HEK293T (cell line): ENCODE measurements around the gene SYNE2.

ENCODE experiments used
- ARNT ChIP-seq: fragments of 450-650 bp; IDR thresholded peaks from 2 replicates; pipeline ENCODE4 v1.6.1; 2017; ENCODE audit warnings: mild to moderate bottlenecking
- BHLHE40 ChIP-seq: fragments of 450-650 bp; IDR thresholded peaks from 2 replicates; pipeline ENCODE4 v1.6.1; 2016; ENCODE audit warnings: mild to moderate bottlenecking, moderate library complexity, borderline replicate concordance
- FOXA1 ChIP-seq: fragments of 450-650 bp; IDR thresholded peaks from 2 replicates; pipeline ENCODE4 v1.6.1; 2016; ENCODE audit warnings: mild to moderate bottlenecking
- FOXK2 ChIP-seq: fragments of 450-650 bp; IDR thresholded peaks from 2 replicates; pipeline ENCODE4 v1.6.1; 2016; ENCODE audit warnings: mild to moderate bottlenecking
- FOXM1 ChIP-seq: fragments of 450-650 bp; IDR thresholded peaks from 2 replicates; pipeline ENCODE4 v1.6.1; 2017; ENCODE audit warnings: mild to moderate bottlenecking, borderline replicate concordance
- PKNOX1 ChIP-seq: fragments of 450-650 bp; IDR thresholded peaks from 2 replicates; pipeline ENCODE4 v1.6.1; 2016
- SUZ12 ChIP-seq: fragments of 450-650 bp; IDR thresholded peaks from 2 replicates; pipeline ENCODE4 v1.6.1; 2016; ENCODE audit warnings: mild to moderate bottlenecking
- TARDBP ChIP-seq: fragments of 450-650 bp; IDR thresholded peaks from 2 replicates; pipeline ENCODE4 v1.6.1; 2016

GRCh38 chr14:64178814-64179213, 326.0 kb downstream of the SYNE2 start:
- no peak for TF ChIP-seq FOXM1
- no peak for TF ChIP-seq FOXA1
- TF ChIP-seq BHLHE40: no peak
- TF ChIP-seq SUZ12: no peak
- no peak for TF ChIP-seq FOXK2
- TF ChIP-seq ARNT: no peak
- no peak for TF ChIP-seq TARDBP
- TF ChIP-seq PKNOX1: no peak
